Stimulated activated CD4-positive, alpha-beta T cell treated with anti-CD3 and anti-CD28 coated beads, TNF-alpha, amount 100 ng/mL, for 48 hours (primary cell): Measurements from ENCODE around the gene MS4A4E.
"Not testable (repeated sequence)": the region's sequence is repeated elsewhere in the genome, so short reads cannot be mapped to it uniquely, and the experiment has no call there.

Experiments used
- DNase-seq, 3 donors: peaks; one replicate each; pipeline ENCODE4 v3.0.0-alpha.2; 2020; ENCODE audit warnings: low read depth in 3 of 3

Gene MS4A4E

DNA sequence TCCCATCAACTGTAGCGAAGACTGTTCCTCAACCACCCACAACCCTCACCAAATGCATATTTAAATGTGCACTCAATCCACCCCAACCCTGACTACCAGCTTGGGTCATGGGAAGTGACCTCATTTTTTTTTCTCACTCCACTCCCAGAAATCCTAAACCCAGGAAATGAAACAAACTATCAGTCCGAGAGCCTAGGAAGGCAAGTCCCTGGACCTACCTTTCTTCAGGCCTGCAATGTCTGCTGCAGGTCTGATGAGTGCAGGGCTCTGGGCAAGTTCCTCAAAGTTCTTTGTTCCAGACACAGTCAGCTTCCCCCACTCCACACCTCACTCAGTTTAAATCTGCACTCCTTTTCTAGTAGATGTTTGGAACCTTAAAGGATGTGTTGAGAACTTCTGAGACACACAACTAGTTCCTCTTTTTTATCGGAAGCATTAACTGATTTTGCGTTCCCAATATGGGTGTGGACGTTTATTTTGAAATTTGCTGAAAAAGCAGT is at the start of gene MS4A4E:
MS4A4E (minus strand) TSS at position 398 of the 500 bp plus-strand sequence. CDS start 13,082 bp downstream, outside the sequence.
- no peak for DNase-seq

DNA sequence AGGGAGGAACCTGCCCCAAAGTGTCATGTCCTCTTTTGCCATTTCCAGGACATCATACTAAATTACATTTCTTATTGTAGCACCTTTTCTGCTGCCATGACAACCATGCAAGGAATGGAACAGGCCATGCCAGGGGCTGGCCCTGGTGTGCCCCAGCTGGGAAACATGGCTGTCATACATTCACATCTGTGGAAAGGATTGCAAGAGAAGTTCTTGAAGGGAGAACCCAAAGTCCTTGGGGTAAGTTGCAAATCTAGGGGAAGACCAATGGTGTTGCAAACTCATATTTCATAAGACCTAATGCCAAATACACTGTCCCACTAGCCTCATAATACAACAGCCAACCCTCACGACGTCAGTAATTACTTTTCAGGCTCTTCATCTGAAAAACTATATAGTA is 49.2 kb upstream of the MS4A4E start:
- no peak for DNase-seq

DNA sequence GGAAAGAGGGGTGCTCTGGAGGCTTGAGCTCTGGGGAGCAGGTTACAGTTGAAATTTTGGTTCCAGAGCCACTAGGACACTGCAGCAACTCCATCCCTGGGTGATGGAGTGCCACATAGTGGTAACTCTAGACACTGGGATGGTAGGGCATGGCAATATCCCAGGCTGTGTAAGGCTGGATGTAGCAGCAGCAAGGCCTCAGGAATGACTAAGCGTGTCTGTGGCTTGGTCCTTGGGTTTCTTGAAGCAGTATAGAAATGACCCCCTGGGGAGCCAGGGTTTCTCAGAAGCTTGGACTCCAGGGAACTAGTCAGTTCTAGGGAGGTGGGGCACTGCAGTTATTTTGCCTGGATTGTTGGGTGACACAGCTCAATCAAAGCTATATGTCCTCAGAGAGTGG is 45.6 kb upstream of the MS4A4E start:
- no peak for DNase-seq

DNA sequence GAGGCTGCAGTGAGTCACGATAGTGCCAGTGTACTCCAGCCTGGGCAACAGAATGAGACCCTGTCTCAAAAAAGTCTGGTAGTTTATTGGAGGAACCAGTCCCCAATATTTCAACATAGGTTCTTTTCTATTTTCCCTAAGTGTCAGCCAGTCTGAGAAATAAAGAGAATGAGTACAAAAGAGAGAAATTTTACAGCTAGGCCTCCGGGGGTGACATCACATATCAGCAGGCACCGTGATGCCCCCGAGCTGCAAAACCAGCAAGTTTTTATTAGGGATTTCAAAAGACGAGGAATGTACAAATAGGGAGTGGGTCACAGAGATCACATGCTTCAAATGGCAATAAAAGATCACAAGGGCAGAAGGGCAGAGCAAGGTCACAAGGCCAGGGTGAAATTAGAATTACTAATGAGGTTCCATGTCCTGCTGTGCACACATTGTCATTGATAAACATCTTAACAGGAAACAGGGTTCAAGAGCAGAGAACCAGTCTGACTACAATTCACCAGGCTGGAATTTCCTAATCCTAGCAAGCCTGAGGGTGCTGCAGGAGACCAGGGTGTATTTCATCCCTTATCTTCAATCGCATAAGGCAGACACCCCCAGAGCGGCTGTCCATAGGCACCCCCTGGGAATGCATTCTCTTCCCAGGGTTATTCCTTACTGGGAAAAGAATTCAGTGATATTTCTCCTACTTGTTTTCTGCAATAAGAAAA is 42.6 kb upstream of the MS4A4E start:
- DNase-seq = not testable (repeated sequence)

DNA sequence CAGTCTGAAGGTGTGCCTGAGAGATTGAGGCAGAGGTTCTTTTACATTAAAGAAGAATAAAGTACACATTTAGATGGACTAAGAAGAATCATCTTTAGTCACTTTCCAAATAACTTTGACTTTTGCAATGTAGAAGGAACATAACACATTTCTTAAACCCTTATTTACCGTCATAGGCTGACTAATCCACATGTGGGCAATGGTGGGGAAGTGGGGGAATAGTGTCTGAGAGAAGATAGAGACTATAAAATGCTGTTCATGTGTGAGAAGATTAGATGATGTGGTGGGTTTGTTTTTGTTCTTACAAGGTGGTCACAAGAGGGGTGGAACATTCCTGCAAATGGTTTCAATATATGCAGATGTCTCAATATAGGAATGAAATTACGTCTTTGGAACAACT is 39.3 kb upstream of the MS4A4E start:
- DNase-seq = no peak

DNA sequence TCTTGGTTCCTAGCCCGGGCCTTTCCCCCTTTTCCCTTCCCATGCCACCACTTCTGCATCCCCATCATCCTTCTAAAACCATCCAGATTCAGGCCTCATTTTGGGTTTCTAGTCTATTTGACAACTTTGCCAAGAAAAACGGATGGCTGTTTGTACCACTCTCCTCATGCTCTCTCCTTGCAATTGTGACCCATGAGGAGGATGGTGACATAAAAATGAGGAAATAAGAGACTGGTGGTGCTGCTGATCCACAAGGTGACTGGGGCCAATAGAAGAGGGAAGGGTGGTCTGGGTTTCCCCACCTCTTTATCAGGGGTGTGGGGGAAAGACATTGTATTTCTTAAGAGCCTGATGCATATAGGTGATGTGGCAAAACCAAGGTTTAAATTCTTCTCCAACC is 38.5 kb upstream of the MS4A4E start:
- DNase-seq = no peak

DNA sequence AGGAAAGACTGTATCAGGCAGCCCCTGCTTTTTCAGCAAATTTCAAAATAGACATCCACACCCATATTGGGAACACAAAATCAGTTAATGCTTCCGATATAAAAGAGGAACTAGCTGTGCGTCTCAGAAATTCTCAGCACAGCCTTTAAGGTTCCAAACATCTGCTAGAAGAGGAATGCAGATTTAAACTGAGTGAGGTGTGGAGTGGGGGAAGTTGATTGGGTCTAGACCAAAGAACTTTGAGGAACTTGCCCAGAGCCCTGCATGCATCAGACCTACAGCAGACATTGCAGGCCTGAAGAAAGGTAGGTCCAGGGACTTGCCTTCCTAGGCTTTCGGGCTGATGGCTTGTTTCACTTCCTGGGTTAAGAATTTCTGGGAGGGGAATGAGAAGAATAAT is 37.5 kb upstream of the MS4A4E start, which contains the start of gene MS4A4A:
MS4A4A (plus strand) TSS at position 255 of the 400 bp plus-strand sequence; CDS start at position 265, 10 bp downstream.
- DNase-seq = no peak

DNA sequence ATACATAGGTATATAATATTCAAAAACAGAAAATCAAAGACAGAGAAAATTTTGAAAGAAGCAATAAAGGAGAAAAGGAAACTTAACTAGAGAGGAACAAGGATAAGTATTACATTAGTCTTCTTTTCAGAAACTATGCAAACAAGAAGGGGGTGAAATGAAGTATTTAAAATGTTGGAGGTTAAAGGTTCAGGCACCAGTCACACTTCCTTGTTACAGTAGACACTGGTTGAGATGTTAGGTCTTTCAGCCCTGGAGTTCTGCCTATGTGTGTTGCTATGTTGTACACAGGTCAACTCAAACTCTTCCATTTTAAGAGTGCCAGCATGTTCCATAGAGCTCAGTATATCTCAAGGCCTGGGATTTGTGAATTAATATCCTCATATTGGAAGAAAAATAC is 31.5 kb upstream of the MS4A4E start:
- DNase-seq = no peak

DNA sequence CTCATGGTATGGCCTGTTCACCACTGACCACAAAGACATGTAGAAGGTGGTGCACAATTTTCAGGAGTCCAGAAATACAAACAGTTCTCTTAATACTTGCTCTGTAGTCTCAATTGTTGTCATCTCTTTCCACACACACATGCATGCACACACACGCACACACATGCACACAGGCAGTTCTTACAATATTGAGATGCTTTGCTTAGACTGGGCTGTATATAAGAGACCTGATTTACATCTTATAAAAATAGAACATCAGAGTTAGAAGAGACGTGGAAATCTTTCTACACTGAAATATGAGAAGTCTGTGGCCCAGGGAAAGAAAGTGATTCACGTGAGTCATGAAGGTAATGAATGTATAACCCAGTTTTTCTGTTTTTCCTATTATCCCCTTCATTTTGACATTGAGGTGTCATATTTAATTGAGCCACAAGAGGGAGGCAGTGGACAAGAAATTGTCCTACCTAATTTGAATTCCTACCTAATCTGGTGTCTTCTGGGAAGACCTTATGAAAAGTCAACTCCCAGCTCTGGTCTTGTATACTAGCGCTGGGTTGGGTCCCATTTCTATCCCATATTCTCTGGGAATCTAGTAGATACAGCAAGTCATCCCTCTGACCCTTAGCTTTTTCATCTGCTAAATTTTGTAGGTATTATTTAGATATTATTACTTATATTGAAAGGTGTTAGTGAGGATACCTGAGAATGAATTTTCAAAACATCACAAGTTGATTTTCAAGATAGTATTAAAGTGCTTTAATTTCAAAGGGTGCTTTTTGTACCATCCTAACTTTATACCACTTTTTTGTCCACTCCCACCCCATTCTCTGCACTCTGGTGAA is 22.7 kb upstream of the MS4A4E start:
- peak in 2 of 3 donors; percentile 5 to 6 for DNase-seq

DNA sequence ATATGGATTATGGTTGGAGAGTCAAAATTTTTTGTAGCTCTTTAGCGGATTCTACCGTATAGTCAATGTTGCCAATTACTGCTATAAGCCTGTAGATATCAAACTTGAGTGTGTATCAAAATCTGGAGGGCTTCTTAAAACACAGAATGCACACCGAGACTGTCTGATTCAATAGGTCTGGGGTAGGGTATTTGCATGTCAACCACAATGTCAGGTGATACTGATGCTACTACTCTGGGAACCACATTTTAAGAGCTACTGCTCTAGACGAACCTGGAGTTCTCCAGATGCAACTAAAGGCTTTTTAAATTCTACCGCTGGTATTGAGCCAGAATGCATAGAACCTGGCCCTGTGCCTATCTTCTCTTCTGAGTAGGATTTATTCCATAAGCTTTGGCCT is 21.7 kb upstream of the MS4A4E start:
- no peak for DNase-seq

DNA sequence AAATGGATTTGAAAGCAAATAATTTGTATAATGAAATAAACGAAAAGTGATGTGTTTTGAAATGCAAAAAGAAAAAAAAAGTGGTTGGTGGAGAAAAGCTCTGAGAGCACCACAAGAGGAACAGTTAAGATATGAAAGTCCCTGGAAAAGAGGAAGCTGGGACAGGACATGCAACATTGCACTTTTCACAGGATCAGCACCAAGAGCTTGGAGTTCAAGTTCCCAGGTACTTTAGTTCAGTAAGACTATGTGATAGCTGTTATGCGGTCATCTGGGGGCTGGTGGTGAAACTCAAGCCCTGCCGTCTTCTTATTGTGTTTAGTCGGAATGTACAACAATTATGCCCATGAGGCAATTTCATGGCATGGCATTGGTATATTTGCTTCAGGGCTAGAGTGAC is 20.5 kb upstream of the MS4A4E start:
- no peak for DNase-seq

DNA sequence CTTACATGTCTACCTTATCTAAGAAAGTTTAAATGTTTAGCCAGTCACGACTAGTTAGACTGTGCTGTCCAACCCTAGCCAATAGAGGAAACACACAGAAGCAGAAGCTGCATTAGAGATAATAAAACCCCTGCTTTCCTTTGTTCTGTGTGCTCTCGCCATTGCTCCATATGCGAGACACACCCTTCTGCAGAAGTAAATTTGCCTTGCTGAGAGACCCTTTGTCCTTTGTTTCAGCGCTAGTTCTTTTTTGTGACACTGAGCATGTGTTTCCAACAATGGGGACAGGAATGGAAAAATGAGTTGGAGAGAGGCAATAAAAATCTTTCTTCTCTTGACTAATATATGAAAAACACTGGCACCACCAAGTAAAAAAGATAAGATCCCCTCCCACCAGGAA is 18.1 kb upstream of the MS4A4E start:
- no peak for DNase-seq

DNA sequence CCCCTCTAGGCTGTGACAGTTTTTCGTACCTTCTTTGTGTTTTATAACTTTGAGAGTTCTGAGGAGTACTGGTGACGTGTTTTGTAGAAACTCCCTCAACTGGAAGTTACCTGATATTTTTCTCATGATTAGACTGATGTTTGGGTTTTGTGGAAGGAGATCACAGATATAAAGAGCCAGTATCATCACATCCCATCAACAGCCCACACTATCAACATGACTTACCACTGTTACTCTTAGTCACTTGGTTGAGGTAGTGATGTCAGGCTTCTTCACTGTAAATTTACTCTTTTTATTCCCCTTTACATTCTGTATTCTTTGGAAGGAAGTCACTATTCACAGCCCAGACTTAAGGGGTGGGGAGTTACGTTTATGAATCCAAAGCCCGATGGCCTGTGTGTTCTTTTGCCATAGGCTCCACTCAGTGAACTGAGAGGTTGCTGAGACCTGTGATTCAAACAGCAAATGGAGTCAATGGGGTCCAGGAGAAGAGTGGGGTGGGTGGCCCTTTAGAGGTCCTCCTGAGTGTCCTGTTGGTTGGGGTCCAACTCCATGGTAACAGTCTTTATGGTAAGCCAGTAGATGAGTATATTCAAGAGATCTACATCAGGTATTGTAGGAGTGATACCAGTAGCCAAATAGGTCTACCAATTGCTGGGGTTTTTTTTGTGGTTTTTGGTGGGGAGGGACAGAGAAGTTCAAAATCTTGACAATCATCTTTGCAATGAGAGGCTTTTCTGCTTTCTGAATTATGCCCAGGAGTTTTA is 15.2 kb upstream of the MS4A4E start:
- no peak for DNase-seq

DNA sequence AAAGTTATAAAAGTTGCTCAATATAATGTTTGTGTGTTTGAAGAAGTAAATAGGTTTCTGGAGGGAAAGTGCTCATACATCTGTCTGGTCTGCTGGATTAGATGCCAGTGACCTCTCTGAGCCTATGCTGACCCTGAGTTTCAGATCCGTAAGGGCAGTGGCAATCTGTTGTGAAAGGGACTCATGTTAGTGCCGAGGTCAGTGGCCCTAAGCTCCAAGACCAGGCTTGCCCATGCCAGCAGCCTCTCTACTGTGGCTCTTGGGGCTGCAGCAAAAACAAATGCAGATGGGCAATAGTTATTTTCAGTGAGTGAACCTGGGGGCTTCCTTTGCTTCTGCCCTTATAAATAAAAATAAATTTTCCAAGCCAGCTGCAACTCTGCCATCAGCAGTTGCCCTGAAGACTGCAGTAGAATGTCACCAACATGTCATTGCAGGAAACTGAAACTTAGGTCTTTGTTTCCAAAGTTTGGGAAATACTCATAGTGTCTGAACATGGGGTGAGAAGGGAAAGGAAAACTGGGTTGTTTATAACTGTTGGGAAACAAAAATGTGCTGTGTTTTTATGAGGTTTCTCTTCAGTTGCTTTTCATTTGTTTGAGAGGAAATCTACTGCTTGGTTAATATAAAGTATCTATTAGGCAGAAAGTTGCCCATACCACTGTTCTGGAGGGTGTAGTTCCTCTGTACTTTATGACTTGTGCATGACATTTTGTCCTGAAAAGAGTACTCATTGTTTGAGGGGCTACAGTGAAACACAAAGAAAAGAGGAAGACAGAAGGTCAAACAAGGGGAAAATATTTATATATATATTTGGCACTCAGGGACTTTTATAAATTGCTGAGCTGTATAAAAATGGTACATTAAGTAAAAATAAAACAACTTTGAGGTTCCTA is 9.5 kb upstream of the MS4A4E start:
- DNase-seq = no peak

DNA sequence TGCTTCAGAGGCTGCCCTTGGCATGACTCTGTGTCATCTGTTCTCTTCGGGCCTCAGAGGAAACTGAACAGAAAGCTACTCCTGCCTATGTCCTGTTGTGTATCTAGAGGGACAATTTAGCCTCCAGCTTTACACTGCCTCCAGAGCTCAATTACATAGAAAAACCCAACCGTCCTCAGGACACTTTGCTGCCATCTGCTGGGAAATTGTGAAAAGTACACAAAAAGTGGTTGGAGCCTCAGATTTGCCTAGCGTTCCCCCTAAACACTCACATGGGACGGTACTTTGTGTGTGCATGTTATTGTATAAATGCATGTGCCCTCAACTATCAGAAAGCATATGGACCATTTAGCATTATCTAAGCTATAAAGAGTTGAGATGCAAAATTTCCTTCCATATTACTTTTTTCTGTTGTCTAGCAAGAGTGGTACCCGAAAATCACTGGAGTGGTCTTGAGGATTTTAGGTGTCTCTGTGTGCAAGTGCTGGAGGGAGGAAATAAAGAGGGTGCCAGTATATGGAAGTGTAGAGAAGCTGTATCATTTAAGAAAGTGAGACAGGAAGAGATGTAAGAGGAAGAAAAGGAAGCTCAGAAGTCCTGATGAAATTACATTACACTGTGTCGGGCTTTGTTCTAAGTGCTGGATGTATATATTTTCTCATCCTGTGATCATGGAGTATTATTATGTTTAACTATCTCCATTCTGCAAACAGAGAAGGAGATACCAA is 8.7 kb upstream of the MS4A4E start:
- DNase-seq = peak in 1 of 3 donors; percentile 4

DNA sequence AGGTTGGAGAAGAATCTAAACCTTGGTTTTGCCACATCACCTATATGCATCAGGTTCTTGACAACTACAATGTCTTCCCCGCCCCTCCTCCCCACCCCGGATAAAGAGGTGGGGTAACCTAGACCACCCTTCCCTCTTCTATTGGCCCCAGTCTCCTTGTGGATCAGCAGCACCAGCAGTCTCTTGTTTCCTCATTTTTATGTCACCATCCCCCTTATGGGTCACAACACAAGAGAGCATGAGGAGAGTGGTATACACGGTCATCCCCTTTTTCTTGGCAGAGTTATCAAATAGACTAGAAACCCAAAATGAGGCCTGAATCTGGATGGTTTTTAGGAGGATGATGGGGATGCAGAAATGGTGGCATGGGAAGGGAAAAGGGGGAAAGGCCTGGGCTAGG is 1.2 kb downstream of the MS4A4E start:
- DNase-seq = no peak

DNA sequence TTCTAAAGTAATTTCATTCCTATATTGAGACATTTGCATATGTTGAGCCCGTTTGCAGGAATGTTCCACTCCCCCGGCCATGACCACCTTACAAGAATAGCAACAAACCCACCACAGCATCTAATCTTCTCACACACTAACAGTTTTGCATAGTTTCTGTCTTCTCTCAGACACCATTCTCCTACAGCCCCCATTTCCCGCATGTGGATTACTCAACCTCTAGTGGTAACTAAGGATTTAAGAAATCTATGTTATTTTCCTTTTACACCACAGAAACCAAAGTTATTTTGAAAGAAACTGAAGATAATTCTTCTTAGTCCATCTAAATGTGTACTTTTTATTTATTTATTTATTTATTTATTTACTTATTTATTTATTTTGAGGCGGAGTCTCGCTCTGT is 2.3 kb downstream of the MS4A4E start:
- no peak for DNase-seq

DNA sequence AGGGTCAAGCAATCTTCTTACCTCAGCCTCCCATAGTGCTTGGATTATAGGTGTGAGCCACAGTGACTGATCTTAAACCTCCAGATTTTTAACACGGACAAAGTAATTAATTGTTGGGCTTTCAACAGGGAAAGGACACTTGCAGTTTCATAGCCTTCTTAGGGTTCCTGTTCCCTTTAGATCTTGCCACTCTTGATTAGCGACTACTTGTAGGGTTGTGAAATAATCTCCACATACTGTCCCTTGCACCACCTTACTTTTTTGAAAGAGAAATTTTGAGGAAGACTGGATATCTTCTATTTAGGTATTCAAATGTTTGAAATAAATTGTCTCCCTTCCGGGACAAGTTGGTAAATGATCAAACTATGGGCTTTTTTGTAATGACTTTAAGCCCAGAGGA is 7.6 kb downstream of the MS4A4E start:
- no peak for DNase-seq

DNA sequence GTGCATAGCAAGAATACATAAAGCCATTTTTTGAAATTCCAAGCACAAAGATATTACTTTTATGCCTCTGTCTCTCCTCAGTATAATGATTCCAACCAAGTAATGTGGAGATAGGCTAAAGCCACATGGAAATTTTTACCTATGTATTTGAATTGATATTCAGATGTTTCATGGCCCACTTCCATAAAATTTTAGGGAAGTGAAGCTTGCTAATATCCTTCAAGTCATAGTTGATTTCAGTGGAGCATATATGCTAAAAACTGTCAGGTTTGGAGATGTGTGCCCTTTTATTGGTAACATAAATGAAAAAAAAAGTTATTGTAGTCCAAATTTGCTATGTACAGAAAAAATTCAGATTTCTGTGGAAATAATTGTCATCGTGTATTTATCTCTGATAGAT is 12.3 kb downstream of the MS4A4E start:
- DNase-seq = no peak

DNA sequence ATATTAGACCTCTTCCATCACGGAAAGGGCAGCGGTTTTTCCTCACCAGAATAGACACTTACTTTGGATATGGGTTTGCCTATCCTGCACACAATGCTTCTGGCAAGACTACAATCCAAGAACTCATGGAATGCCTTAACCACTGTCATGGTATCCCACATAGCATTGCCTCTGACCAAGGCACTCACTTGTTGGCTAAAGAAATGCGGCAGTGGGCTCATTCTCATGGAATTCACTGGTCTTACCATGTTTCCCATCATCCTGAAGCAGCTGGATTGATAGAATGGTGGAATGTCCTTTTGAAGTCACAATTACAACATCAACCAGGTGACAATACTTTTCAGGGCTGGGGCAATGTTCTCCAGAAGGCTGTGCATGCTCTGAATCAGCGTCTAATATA is 20.8 kb downstream of the MS4A4E start:
- DNase-seq = no peak
